HG02885 (cell line): ENCODE data around the gene CDKN1C.

Experiments used
- ATAC-seq: cut with Tn5 transposase; IDR thresholded peaks from one replicate; pipeline ENCODE4 v1.9.1; 2021; ENCODE audit warnings: mild to moderate bottlenecking; ENCODE audit not compliant: unreplicated experiment, poor library complexity

Gene CDKN1C

DNA sequence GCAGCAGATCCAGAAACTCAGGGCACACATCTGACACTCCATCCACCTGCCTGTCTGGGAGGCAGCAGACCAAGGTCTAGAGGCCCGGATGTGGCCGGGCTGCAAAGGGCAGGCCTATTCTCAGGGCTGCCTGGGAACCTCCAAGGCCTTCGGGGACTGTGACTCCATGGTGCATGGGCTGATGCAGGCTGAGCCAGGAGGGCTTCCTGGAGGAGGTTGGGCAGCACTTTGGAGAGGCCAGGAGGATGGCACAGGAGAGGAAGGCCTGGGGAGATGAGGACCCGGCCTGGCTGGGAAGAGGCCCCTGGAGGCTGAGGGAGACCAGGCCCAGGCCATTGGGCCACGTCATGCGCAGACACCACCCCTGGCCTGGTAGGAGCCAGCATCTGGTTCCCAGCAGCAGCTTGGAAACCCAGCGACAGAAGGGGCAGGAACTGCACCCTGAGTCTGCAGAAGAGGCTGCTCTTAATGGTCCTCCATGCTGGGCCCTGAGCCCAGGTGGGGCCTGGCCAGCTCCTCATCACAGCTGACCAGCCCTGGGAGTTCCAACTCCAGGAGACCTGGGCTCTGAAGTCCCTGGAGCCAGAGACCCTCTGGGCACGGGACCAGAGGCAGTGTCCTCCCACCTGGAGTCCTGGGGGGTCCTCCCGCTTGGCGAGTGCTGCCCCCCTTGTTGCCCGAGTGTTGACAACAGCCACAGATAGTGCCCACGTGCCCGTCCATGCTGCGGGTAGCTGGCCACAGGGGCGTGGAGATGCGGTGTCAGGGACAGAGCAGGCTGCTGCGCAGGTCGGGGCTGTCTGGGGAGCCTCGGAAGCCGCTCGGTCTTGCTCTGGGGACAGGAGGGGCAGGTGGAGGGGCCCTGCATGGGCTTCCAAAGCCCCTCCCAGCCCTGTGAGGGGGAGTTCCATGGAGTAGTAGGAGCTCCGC is 38.1 kb upstream of the CDKN1C start:
- no peak for ATAC-seq

DNA sequence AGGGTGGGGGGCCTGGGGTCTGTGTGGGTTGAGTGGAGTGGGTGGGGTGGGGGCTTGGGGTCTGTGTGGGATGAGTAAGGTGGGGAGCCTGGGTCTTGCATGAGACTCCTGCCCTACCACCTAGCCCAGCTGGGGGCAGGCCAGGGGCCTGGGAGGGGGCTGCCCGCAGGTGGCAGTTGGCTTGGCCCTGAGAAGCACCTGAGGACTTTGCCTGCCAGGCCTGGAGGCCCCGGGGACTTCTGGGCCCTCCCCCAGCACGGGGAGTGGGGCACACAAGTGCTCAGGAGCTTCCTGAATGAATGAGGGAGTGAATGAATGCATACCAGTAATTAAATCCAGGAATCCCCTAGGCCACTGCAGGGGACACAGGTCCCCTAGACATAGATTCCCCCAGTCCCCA is 37.1 kb upstream of the CDKN1C start:
- no peak for ATAC-seq

DNA sequence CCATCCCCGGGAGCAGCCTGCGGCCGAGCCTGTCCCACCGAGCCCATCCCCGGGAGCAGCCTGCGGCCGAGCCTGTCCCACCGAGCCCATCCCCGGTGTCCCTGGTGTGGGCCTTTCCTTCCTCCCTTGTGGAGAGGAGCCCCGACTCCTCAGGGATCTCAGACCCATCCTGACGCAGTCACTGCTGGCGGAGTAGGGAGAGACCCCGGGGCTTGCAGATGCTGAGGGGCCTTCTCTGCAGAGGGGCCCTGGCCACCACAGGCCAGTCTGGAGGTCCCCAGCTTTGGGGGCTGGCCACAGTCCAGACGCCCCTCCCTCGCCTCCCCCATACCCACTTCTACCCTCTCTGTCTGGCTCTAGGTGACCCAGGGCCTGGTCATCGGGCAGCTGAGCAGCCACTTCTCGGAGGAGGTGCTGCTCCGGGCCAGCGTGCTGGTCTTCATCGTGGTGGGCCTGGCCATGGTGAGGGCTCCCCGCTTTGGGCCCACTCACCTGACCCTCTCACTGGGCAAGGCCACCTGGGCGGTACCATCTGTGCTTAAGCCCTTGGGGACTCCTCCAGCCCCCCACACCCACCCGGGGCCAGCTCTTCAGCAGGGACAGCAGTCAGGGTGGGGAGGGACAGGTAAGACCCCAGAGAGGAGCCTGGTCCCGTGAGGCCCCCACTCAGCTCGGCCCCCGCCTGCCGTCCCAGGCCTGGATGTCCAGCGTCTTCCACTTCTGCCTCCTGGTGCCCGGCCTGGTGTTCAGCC is 36.3 kb upstream of the CDKN1C start:
- ATAC-seq: no peak

DNA sequence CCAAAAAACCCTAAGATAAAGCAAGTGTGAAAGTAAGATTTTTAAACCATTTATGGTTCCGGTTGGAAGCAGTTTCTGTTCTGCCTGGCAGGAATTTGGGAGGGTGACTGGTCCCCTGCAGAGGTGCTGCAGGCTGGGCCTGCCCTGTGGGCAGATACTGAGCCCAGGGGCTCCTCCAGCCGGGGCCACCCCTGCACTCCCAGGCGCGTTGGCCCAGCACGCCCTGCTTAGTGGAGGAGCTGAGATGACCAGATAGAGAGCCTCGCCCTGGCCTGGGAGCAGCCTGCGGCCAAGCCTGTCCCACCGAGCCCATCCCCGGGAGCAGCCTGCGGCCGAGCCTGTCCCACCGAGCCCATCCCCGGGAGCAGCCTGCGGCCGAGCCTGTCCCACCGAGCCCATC is 35.7 kb upstream of the CDKN1C start:
- no peak for ATAC-seq

DNA sequence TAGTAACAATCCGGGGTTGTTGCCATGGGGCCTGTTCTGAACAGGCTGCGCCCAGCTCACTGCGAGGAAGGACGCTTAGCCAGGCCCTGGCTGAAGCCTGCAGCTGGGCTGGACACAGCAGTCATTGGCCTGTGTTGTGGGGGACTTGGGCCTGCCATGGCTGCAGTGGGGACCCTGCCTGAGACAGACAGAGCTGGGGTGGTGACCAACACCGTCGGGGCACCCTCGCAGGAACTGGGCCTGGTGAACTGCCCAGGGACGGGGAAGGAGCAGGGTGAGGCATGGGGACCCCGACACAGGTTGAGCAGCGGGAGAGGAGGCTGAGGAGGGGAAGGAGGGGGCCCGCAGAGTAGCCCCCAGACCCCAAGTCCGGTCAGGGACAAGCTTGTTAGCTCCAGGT is 34.8 kb upstream of the CDKN1C start:
- ATAC-seq: no peak

DNA sequence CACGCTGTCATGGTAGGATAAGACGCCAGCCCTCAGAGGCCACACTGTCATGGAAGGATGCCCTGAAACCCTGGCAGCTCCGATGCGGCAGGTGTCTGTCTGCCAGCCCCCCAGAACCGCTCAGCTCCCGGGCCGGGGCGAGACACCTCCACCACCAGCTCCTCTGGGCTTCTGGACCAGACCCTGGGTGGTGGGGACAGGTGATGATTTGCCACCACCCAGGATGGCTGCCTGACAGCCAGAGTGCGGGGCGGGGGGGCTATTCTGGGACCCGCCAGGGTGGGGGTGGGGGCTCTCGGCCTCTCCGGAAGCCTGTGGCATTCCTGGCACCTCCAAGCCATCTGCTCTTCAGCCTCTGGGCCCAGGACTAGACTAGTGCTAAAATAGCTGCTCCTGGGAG is 34.3 kb upstream of the CDKN1C start:
- ATAC-seq: no peak

DNA sequence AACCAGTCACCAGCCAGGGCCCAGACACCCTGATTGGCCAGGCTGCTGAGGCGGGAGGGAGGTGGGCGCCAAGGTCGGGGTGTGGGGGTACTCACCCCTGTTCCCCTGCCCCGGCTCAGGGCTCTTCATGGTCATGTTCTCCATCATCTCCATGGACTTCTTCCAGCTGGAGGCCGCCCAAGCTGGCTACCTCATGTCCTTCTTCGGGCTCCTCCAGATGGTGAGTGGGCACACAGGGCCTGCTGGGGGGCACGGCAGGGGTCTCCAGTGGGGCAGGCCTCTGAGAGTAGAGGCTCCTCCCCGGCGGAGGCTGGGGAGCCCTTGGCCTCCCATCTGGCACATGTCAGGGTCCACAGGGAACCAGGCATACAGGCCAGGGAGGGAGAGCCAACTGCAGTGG is 33.6 kb upstream of the CDKN1C start:
- no peak for ATAC-seq

DNA sequence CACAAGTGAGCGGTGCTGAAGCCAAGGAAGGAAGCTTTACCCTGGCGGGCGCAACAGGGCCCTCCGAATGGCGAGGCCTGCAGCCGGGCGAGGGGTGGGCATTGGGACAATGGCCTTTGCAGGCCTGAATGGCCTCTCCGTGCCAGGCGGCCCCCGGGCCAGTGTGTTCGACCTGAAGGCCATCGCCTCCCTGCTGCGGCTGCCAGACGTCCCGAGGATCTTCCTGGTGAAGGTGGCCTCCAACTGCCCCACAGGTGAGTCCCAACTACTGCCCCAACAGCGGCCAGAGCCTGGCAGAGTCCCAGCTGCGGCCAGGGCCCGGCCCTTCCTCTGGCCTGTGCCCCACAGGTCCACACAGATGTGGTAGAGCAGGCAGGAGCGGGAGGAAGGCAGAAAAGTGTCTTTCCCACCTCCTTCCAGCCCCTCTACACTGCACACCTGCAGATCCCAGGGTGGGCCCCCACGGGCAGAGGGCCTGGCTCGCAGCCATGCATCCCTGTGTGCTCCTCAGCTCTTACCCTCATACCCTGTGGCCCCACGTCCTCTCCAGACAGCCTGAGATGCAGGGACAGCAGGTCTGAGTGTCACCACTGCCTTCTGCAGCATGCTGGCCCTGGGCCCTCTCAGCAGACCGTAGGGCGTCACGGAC is 32.4 kb upstream of the CDKN1C start:
- no peak for ATAC-seq

DNA sequence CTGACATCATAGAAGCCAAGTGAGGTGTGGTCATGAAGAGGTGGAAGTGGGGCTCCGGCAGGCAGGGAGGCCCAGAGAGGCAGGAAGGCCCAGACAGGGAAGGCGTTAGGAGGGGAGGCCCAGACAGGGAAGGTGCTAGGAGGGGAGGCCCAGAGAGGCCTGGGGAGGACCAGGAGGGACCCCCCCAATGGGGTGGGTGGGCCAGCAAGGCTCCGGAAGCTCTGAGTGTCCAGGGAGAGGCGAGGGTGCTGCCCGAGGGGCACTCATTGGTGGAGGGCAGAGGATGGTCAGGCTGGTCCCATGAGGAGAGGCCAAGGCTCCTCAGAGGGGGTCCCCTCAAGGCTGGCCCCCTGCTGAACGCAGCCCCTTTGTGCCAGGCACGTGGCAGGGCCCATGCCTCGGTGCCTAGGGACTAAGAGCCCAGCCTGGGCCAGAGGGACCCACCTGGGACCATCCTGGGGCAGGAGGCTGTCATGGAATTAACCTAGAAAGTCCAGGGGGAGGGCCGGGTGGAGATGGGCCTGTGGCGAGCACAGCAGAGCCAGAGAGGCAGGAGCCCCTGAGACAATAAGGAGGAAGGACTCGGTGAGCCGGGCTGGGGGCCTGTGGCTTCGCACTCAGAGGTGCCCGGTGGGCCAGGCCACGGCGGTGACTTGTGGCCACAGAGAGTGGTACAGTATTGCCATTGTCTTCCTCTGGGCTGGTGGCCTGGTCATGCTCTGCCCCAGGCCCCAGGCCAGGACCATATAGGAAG is 31.5 kb upstream of the CDKN1C start:
- ATAC-seq: no peak

DNA sequence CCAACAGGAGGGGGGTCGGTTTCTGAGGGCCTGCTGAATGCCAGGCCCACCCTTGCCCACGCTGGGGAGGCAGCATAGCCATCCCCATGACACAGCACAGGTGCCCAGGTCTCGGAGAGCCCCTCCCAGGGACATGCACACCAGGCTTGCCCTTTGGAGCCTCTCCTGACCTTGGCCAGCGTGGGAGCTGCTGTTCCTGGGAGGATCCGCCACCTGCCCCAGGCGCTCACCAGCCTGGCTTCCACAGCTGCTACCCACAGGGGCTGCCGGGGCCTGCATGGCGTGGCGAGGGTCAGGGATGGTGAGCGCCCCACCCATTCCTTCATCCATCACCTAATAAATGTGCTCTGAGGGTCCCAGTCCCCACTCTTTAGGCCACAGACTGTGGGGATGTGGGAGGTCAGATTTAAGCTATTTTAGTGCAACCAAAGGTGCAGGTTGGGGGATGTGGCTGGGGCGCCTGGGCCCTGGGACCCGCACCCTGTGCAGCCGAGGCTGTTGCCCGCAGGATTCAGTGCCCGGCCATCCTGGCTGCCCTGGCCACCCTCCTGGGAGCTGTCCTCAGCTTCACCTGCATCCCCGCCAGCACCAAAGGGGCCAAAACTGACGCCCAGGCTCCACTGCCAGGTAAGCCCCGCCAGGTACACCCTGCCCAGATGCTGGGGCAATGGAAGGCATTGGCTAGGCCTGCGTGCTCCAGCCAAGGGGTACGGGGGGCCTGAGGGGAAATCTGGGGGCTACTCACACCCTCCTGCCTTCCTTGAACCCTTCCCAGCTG is 30.7 kb upstream of the CDKN1C start:
- no peak for ATAC-seq

DNA sequence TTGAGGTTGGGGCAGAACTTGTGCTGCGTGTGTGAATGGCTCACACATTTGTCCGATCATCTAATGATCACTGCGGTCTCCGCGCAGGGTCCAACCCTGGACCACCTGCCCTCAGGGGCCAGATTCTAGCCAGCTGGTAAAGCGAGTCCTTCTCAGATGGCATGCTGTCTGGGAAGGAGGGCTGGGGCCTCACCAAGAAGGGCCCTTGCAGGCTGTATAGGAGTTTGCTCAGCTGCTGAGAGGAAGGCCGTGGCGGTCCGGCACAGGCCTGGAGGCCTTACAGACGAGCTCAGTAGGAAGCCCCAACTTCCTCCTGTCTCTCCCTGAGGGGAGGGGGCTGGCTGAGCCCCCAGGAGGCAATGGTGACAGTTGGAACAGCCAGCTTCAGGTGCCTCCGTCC is 29.9 kb upstream of the CDKN1C start:
- no peak for ATAC-seq

DNA sequence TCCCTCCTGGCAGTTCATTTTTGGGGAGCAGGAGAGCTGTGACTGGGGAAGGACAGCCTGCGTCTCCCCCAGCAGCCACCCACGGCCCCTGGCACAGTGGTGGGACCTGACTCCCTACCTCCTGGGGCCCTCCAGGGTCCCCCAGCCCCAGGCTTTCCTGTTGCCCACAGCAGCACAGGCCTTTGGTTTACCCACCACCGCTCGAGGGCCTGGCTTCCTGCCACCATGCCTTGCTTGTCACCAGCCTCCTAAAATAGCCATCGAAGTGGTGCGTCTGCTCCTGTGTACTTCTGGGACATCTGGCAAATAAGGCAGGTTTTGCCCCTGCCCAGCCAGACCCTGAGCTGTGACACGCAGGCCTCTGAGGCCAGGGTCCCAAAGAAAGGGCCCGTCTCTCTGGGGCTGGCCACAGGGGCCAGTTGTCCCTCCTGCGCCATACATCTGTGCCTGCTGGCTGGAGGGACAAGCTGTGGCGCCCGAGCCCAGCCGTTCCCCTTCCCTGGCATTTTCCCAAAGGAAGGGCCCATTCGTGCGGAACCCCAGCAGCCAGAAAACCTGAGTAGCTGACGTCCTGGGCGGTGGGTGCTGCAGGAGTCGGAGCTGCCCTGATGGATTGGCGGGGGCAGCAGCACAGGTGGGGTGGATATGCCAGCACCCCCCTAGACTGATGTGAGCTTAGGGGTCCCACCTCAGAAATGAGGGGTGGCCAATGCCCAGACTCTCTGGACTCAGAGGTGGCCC is 29.1 kb upstream of the CDKN1C start:
- ATAC-seq: no peak

DNA sequence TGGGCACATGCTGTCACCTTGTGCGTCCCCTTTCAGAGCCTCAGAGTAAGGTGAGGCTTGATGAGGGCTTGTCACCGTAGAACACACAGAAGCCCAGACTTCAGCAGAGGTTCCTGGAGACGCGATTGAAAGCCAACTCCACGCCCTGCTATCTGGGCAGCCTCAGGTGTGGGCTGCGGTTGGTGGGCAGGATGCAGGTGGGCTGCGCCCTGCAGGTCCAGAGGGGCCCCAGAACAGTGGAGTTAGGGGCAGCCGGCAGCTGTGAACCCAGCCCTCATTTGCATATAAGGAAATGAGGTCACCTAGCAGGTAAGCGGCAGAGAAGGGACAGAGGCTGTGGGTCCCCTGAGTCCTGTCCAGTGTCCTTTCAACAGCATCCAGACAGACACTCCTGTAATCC is 28.2 kb upstream of the CDKN1C start:
- ATAC-seq: no peak

DNA sequence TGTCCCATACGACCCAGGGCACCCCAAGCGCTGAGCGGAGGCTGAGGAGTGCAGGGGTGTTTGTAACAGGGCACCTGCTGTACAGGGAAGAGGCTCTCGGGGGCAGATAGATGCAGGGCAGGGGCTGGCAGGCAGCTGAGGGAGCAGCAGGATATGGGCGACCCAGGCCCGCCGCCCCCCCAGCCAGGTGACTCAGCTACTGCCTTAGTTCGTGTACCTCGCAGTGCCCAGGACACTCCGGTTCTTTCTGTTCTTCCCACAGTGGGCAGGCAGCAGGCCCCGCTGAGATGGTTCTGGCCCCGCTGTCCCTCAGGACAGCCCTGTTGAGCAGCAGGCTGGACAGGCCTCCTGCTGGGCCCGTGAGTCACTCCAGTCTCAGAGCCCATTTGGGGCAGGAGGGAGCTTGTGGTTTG is 27.4 kb upstream of the CDKN1C start:
- ATAC-seq: no peak

DNA sequence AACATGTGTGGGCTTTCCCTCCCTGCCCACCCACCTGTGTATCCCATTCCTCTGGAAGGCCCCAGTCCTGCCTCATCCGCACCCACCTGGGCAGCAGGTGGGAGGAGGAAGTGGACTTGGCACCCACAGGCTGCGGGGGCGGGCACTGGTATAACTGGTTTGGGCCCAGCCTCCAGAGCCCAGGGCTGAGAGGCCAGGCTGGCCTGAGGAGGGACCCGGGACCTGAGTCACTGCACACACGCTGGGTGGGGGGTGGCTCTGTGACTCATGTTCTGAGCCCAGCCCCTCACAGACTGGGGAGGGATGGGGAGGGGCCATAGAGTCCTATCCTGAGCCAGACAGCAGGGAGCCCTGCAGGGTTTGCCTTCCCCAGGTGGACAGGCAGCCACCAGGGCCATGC is 26.9 kb upstream of the CDKN1C start:
- no peak for ATAC-seq

DNA sequence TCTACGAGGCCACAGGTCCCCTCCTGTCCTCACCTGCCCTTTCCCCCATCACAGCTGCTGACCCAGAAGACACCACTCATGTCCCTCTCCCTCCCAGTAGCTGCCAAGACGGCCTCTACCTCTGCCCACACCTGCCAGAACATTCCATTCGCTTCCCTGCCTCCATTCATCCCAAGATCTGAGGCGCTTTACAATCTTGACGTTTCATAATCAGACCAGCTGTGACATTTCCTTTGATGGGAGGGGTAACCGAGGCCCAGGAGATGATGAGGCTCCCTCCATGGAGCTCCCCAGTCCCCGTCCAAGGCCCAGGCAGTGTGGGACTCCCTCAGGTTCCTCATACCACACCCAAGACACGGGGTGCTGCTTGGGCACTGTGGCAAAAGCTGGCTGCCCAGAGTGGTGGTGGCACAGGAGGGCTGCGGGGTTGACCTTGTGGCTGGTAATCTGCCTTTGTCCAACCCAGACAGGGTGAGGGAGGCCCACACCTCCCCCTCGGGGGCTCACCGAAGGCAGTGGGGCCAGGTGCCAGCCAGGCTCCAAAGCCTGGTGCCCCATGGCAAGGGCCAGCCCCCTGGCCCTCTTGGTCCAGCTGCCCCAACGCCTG is 26.3 kb upstream of the CDKN1C start:
- ATAC-seq: no peak

DNA sequence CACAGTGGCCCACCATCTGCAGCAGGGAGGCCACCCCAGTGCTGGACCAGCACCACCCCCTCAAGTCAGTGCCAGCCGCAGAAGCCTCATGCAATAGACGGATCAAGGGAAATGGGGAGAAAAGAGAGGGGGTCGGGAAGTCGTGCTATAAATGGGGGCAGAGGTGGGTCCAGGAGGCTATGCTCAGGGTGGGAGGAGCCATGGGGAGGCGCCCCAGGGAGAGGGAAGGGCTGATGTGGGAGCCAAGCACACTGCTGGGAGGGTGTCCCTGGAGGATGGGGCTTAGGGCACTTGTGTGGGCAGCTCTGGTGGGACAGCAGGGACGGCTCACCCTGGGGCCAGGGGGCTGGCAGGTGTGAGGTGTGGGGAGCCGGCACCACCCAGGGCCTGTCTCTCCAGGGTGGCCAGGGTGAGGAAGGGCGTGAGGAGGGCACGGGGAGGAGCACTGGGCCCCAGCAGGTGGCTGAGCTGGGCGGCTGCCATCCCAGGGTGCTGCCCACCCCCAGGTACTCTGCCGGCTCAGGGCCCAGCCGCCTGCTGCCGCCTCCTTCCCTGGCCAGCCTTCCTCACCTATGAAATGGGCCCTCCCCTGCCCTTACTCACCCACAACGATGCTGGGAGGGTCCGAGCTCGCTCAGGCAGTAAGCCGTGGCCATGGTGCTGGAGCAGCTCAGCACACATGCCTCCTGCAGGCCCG is 25.7 kb upstream of the CDKN1C start:
- no peak for ATAC-seq

DNA sequence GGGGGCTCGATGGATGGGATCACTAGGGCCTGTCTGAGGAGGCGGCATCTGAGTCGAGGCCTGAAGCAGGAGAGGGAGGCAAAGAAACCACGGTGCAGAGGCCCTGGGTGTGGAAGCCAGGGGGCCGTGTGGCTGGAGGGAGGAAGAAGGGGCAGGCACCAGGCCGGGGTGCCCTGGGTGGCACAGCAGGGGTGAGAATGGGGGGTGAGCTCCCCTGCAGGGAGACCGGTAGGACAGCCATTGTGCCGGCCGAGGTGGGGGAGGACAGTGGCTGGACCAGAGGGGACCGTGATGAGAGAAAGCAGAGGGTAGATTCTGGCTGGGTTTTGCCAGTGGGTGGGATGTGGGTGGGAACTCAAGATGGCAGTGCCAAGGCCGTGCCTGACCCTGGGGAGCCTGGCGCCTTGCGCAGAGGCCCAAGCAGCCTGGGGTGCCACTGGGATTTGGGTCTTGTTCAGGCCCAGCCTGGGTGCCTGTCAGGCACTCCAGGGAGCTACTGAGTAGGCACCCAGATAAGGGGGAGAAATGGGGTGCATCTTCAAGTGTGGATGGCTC is 24.9 kb upstream of the CDKN1C start:
- no peak for ATAC-seq
